GM12878 (cell line): ENCODE measurements around the gene PEX6. TPM values are rescaled to one million over a fixed set of nuclear protein-coding genes. Genes with fewer than 3 reads are reported as not detected.

Source experiments
- CHD1 ChIP-seq: IDR thresholded peaks from 2 replicates; pipeline ENCODE4 v1.6.1; 2012; ENCODE audit warnings: low read depth, low read length, improper control_type of control experiment
- CHD4 ChIP-seq: fragments of 200-600 bp; sonication (generic); IDR thresholded peaks from 2 replicates; pipeline ENCODE4 v1.6.1; 2016; ENCODE audit warnings: mild to moderate bottlenecking
- HDAC2 ChIP-seq: fragments of 200-600 bp; sonication (generic); IDR thresholded peaks from 2 replicates; pipeline ENCODE4 v1.6.1; 2017
- MEF2A ChIP-seq: IDR thresholded peaks from 2 replicates; pipeline ENCODE4 v1.6.1; 2011; ENCODE audit warnings: low read depth, mild to moderate bottlenecking, low read length, moderate library complexity; ENCODE audit not compliant: insufficient read depth
- SMC3 ChIP-seq: IDR thresholded peaks from 2 replicates; pipeline ENCODE4 v1.6.1; 2011; ENCODE audit warnings: low read length, improper control_type of control experiment, borderline replicate concordance
- TCF3 ChIP-seq: IDR thresholded peaks from 2 replicates; pipeline ENCODE4 v1.6.1; 2012; ENCODE audit warnings: low read depth, mild to moderate bottlenecking, low read length, borderline replicate concordance; ENCODE audit not compliant: insufficient read depth
- YY1 ChIP-seq: IDR thresholded peaks from 2 replicates; pipeline ENCODE4 v1.6.1; 2011; ENCODE audit warnings: low read depth, mild to moderate bottlenecking, low read length
- polyA plus RNA-seq, 11 experiments: library from polyadenylated mRNA; depleted of rRNA in 4 of 11; unstranded in 6 of 11; stranded (reverse) in 5 of 11; fragments of >200 nt; fragmentation: Nextera tagmentation in 4 of 11; fragmentation: Illumina TruSeq in 1 of 11; extraction: Ambion mirVana in 4 of 11; extraction: Trizol in 1 of 11; gene quantifications; 1 replicate in 1 of 11; 2 replicates in 10 of 11; pipeline versions ENCODE4 v1.2.1 to v1.2.3, GENCODE V29; 2011 to 2016; ENCODE audit warnings: inconsistent platforms in 2 of 11, missing spikeins in 2 of 11, low read depth in 1 of 11
- total RNA-seq, 4 experiments: library from RNA; depleted of rRNA in 3 of 4; stranded (reverse); fragments of >200 nt in 3 of 4; fragmentation: Illumina TruSeq in 1 of 4; extraction: Trizol in 1 of 4; gene quantifications; 2 replicates each; pipeline versions ENCODE4 v1.2.1 to v1.2.3, GENCODE V29; 2013 to 2021
- TF ChIP-seq, protein P1 (sequence below): fragments of 150-350 bp; IDR thresholded peaks from 2 replicates; pipeline ENCODE4 v1.6.1; 2016; ENCODE audit warnings: low read depth, low read length
- TF ChIP-seq, protein P2 (sequence below): fragments of 450-650 bp; IDR thresholded peaks from 2 replicates; pipeline ENCODE4 v1.6.1; 2018; ENCODE audit warnings: borderline replicate concordance, mild to moderate bottlenecking; ENCODE audit not compliant: partially characterized antibody
- TF ChIP-seq, protein P3 (sequence below): fragments of 450-650 bp; formaldehyde crosslinking; IDR thresholded peaks from 2 replicates; pipeline ENCODE4 v1.4.0; 2022; ENCODE audit warnings: mild to moderate bottlenecking, moderate library complexity
- TF ChIP-seq, protein P4 (sequence below), 3 experiments: IDR thresholded peaks in 2 of 3; conservative IDR thresholded peaks in 1 of 3; 2 replicates each; pipeline ENCODE4 v1.5.1; 2011; ENCODE audit warnings: low read depth in 3 of 3, low read length in 3 of 3, mild to moderate bottlenecking in 3 of 3, control low read depth in 2 of 3, moderate library complexity in 2 of 3, inconsistent platforms in 1 of 3, mixed read lengths in 1 of 3; ENCODE audit not compliant: control insufficient read depth in 2 of 3, insufficient read depth in 1 of 3; ENCODE audit errors: extremely low read depth in 1 of 3
- TF ChIP-seq, protein P5 (sequence below): fragments of 450-650 bp; IDR thresholded peaks from 2 replicates; pipeline ENCODE4 v1.6.1; 2017; ENCODE audit warnings: mild to moderate bottlenecking, moderate library complexity

Gene PEX6
- total and polyA plus RNA-seq, 10 of the 15 experiments (the other 5 are each of a cell fraction or from before 2014, with no cell fraction given): 0.39 to 21.1 (median 7.8) TPM

DNA sequence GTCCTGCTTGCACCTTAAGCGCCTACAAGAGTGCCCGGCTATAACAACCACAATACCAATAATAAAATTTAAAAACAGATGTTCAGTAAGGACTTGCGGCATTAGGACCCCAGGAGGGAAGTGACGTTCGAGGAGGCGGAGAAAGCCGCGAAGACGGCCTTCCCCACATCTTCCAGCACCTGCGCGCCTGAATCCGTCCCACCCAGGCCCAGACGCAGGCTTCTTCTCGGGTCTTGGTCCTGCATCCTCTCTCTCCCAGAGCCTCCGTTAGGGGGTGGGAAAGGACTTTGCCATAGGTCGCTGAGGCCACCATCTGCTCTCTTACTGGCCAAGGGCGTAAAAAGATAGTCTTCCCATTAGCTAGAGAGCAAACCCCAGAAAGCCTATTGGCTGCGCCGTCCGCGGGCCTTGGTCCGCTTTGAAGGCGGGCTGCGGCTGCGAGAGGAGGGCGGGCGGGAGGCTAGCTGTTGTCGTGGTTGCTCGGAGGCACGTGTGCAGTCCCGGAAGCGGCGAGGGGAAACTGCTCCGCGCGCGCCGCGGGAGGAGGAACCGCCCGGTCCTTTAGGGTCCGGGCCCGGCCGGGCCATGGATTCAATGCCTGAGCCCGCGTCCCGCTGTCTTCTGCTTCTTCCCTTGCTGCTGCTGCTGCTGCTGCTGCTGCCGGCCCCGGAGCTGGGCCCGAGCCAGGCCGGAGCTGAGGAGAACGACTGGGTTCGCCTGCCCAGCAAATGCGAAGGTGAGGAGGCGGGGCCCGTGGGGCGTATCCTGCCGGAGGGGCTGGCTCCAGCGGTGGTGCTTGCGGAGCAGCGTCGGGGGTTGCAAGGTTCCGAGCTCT lies 49.8 kb downstream of the PEX6 start, which contains the start of gene CNPY3 (continued):
- TF ChIP-seq, protein P1, sequence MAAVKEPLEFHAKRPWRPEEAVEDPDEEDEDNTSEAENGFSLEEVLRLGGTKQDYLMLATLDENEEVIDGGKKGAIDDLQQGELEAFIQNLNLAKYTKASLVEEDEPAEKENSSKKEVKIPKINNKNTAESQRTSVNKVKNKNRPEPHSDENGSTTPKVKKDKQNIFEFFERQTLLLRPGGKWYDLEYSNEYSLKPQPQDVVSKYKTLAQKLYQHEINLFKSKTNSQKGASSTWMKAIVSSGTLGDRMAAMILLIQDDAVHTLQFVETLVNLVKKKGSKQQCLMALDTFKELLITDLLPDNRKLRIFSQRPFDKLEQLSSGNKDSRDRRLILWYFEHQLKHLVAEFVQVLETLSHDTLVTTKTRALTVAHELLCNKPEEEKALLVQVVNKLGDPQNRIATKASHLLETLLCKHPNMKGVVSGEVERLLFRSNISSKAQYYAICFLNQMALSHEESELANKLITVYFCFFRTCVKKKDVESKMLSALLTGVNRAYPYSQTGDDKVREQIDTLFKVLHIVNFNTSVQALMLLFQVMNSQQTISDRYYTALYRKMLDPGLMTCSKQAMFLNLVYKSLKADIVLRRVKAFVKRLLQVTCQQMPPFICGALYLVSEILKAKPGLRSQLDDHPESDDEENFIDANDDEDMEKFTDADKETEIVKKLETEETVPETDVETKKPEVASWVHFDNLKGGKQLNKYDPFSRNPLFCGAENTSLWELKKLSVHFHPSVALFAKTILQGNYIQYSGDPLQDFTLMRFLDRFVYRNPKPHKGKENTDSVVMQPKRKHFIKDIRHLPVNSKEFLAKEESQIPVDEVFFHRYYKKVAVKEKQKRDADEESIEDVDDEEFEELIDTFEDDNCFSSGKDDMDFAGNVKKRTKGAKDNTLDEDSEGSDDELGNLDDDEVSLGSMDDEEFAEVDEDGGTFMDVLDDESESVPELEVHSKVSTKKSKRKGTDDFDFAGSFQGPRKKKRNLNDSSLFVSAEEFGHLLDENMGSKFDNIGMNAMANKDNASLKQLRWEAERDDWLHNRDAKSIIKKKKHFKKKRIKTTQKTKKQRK: peak; percentile 58; the same call in 1 of the 2 replicates
- TF ChIP-seq CHD1 (no peak), CHD4 (no peak), HDAC2 (no peak), YY1 (peak; percentile 33; the same call in 1 of the 2 replicates), SMC3 (no peak), MEF2A (no peak), TCF3 (peak; percentile 34; the same call in 1 of the 2 replicates)
- TF ChIP-seq, protein P2, sequence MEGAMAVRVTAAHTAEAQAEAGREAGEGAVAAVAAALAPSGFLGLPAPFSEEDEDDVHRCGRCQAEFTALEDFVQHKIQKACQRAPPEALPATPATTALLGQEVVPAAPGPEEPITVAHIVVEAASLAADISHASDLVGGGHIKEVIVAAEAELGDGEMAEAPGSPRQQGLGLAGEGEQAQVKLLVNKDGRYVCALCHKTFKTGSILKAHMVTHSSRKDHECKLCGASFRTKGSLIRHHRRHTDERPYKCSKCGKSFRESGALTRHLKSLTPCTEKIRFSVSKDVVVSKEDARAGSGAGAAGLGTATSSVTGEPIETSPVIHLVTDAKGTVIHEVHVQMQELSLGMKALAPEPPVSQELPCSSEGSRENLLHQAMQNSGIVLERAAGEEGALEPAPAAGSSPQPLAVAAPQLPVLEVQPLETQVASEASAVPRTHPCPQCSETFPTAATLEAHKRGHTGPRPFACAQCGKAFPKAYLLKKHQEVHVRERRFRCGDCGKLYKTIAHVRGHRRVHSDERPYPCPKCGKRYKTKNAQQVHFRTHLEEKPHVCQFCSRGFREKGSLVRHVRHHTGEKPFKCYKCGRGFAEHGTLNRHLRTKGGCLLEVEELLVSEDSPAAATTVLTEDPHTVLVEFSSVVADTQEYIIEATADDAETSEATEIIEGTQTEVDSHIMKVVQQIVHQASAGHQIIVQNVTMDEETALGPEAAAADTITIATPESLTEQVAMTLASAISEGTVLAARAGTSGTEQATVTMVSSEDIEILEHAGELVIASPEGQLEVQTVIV: peak; percentile 78
- TF ChIP-seq, protein P3, sequence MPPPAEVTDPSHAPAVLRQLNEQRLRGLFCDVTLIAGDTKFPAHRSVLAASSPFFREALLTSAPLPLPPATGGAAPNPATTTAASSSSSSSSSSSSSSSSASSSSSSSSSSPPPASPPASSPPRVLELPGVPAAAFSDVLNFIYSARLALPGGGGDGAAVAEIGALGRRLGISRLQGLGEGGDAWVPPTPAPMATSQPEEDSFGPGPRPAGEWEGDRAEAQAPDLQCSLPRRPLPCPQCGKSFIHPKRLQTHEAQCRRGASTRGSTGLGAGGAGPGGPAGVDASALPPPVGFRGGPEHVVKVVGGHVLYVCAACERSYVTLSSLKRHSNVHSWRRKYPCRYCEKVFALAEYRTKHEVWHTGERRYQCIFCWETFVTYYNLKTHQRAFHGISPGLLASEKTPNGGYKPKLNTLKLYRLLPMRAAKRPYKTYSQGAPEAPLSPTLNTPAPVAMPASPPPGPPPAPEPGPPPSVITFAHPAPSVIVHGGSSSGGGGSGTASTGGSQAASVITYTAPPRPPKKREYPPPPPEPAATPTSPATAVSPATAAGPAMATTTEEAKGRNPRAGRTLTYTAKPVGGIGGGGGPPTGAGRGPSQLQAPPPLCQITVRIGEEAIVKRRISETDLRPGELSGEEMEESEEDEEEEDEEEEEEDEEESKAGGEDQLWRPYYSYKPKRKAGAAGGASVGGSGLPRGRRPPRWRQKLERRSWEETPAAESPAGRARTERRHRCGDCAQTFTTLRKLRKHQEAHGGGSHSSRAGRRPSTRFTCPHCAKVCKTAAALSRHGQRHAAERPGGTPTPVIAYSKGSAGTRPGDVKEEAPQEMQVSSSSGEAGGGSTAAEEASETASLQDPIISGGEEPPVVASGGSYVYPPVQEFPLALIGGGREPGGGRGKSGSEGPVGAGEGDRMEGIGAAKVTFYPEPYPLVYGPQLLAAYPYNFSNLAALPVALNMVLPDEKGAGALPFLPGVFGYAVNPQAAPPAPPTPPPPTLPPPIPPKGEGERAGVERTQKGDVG (CRISPR knock-in tag): no peak
- TF ChIP-seq, protein P4, sequence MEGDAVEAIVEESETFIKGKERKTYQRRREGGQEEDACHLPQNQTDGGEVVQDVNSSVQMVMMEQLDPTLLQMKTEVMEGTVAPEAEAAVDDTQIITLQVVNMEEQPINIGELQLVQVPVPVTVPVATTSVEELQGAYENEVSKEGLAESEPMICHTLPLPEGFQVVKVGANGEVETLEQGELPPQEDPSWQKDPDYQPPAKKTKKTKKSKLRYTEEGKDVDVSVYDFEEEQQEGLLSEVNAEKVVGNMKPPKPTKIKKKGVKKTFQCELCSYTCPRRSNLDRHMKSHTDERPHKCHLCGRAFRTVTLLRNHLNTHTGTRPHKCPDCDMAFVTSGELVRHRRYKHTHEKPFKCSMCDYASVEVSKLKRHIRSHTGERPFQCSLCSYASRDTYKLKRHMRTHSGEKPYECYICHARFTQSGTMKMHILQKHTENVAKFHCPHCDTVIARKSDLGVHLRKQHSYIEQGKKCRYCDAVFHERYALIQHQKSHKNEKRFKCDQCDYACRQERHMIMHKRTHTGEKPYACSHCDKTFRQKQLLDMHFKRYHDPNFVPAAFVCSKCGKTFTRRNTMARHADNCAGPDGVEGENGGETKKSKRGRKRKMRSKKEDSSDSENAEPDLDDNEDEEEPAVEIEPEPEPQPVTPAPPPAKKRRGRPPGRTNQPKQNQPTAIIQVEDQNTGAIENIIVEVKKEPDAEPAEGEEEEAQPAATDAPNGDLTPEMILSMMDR (IDR thresholded peaks at IDR 0.05 in 2 of 3, conservative IDR thresholded peaks at IDR 0.05 in 1 of 3; ENCODE audit: control insufficient read depth in 2 of 3, extremely low read depth in 1 of 3, insufficient read depth in 1 of 3, low read depth in 3 of 3, low read length in 3 of 3): no peak
- TF ChIP-seq, protein P5, sequence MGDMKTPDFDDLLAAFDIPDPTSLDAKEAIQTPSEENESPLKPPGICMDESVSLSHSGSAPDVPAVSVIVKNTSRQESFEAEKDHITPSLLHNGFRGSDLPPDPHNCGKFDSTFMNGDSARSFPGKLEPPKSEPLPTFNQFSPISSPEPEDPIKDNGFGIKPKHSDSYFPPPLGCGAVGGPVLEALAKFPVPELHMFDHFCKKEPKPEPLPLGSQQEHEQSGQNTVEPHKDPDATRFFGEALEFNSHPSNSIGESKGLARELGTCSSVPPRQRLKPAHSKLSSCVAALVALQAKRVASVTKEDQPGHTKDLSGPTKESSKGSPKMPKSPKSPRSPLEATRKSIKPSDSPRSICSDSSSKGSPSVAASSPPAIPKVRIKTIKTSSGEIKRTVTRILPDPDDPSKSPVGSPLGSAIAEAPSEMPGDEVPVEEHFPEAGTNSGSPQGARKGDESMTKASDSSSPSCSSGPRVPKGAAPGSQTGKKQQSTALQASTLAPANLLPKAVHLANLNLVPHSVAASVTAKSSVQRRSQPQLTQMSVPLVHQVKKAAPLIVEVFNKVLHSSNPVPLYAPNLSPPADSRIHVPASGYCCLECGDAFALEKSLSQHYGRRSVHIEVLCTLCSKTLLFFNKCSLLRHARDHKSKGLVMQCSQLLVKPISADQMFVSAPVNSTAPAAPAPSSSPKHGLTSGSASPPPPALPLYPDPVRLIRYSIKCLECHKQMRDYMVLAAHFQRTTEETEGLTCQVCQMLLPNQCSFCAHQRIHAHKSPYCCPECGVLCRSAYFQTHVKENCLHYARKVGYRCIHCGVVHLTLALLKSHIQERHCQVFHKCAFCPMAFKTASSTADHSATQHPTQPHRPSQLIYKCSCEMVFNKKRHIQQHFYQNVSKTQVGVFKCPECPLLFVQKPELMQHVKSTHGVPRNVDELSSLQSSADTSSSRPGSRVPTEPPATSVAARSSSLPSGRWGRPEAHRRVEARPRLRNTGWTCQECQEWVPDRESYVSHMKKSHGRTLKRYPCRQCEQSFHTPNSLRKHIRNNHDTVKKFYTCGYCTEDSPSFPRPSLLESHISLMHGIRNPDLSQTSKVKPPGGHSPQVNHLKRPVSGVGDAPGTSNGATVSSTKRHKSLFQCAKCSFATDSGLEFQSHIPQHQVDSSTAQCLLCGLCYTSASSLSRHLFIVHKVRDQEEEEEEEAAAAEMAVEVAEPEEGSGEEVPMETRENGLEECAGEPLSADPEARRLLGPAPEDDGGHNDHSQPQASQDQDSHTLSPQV: no peak
